PFSK-1 (cell line): Measurements from ENCODE around the gene SAMD4B.
A peak's percentile ranks its signal among the peaks of the same experiment; 100 is the strongest.

Experiments
- FOXP2 ChIP-seq: optimal IDR thresholded peaks from 2 replicates; pipeline ENCODE3; 2011; ENCODE audit warnings: borderline replicate concordance, control low read depth, inconsistent platforms; ENCODE audit not compliant: insufficient read depth; ENCODE audit errors: extremely low read length, extremely low read depth
- POLR2AphosphoS5 ChIP-seq: IDR thresholded peaks from 2 replicates; pipeline ENCODE4 v1.6.1; 2012; ENCODE audit warnings: low read depth, mild to moderate bottlenecking, control low read depth, low read length, moderate library complexity
- REST ChIP-seq, 2 experiments: IDR thresholded peaks; 2 replicates each; pipeline versions ENCODE4 v1.6.1 to v1.8.0; 2011 to 2012; ENCODE audit warnings: low read depth in 2 of 2, low read length in 2 of 2, control low read depth in 1 of 2, inconsistent platforms in 1 of 2, mild to moderate bottlenecking in 1 of 2, moderate library complexity in 1 of 2; ENCODE audit not compliant: insufficient read depth in 1 of 2
- SIN3A ChIP-seq: IDR thresholded peaks from 2 replicates; pipeline ENCODE4 v1.6.1; 2012; ENCODE audit warnings: mild to moderate bottlenecking, low read length, moderate library complexity, borderline replicate concordance; ENCODE audit not compliant: insufficient read depth
- TAF1 ChIP-seq: IDR thresholded peaks from 2 replicates; pipeline ENCODE4 v1.6.1; 2012; ENCODE audit warnings: low read length, control low read depth, borderline replicate concordance; ENCODE audit not compliant: insufficient read depth

Gene SAMD4B

GRCh38 chr19:39426170-39426569 is 83.9 kb downstream of the SAMD4B start:
- no peak for TF ChIP-seq POLR2AphosphoS5

- TF ChIP-seq POLR2AphosphoS5 (no peak), FOXP2 (no peak), REST (IDR thresholded peaks at IDR 0.05; ENCODE audit: insufficient read depth in 1 of 2, low read depth in 2 of 2, low read length in 2 of 2) (no peak), TAF1 (no peak), SIN3A (no peak)
Measured at GRCh38 chr19:39427707-39428106, 85.5 kb downstream of the SAMD4B start.

- TF ChIP-seq POLR2AphosphoS5, result no peak
- peak; percentile 60 for TF ChIP-seq FOXP2
Measured at GRCh38 chr19:39428283-39429112, 86.3 kb downstream of the SAMD4B start.

- TF ChIP-seq SIN3A, result no peak
- peak; percentile 55 for TF ChIP-seq POLR2AphosphoS5
- TF ChIP-seq FOXP2, result peak; percentile 88
- no peak for TF ChIP-seq TAF1
- TF ChIP-seq REST (IDR thresholded peaks at IDR 0.05; ENCODE audit: insufficient read depth in 1 of 2, low read depth in 2 of 2, low read length in 2 of 2), result no peak
Measured at GRCh38 chr19:39430675-39431593, 88.7 kb downstream of the SAMD4B start.

- TF ChIP-seq SIN3A (no peak), POLR2AphosphoS5 (no peak), REST (IDR thresholded peaks at IDR 0.05; ENCODE audit: insufficient read depth in 1 of 2, low read depth in 2 of 2, low read length in 2 of 2) (no peak), FOXP2 (no peak), TAF1 (no peak)
Measured at GRCh38 chr19:39432677-39433025, 90.4 kb downstream of the SAMD4B start.
